H1 (cell line): ENCODE data around the gene PLCH2. TPM values are rescaled to one million over a fixed set of nuclear protein-coding genes. Genes with fewer than 3 reads are reported as not detected.

Experiments used
- CTCF ChIA-PET: fragments of 300-600 bp; sonication (Branson Sonifier 250); formaldehyde crosslinking; loops from one replicate; lab custom pipeline; 2021; ENCODE audit not compliant: partially characterized antibody; lab: Charles Lee
- POLR2A ChIA-PET: fragments of 300-600 bp; sonication (Branson Sonifier 250); formaldehyde crosslinking; loops from one replicate; lab custom pipeline; 2021; ENCODE audit warnings: inconsistent platforms; ENCODE audit not compliant: partially characterized antibody; lab: Charles Lee
- DNase-seq, 2 experiments: peaks; one replicate each; pipeline versions ENCODE4 v3.0.0 to v3.0.0-alpha.2; 2010 to 2022; ENCODE audit warnings: low spot score in 2 of 2, low read depth in 1 of 2, mixed read lengths in 1 of 2
- FAIRE-seq: peaks from 2 replicates; lab custom pipeline; 2011; peaks lifted over from hg19 to GRCh38; lab: Jason Lieb, UNC
- H2AFZ ChIP-seq: 2 replicates; pipeline ENCODE4 v1.8.1; 2012; ENCODE audit warnings: low read length, inconsistent platforms
- H2AK5ac ChIP-seq: 2 replicates; pipeline ENCODE4 v1.6.1; 2013; ENCODE audit warnings: low read depth, low read length
- H2BK120ac ChIP-seq: replicated peaks from 2 replicates; pipeline ENCODE3; 2013; ENCODE audit warnings: low read depth, low read length, inconsistent platforms
- H2BK12ac ChIP-seq: 2 replicates; pipeline ENCODE4 v1.6.1; 2013; ENCODE audit warnings: low read depth, low read length
- H2BK15ac ChIP-seq: 2 replicates; pipeline ENCODE4 v1.6.1; 2013; ENCODE audit warnings: low read length
- H2BK20ac ChIP-seq: 2 replicates; pipeline ENCODE4 v1.6.1; 2013; ENCODE audit warnings: low read length
- H2BK5ac ChIP-seq: 2 replicates; pipeline ENCODE4 v1.6.1; 2013; ENCODE audit warnings: low read depth, low read length
- H3K14ac ChIP-seq: 2 replicates; pipeline ENCODE4 v1.6.1; 2013; ENCODE audit warnings: inconsistent platforms; ENCODE audit not compliant: insufficient read length
- H3K18ac ChIP-seq: 2 replicates; pipeline ENCODE4 v1.6.1; 2013; ENCODE audit warnings: low read length; ENCODE audit errors: extremely low read depth
- H3K23ac ChIP-seq: 2 replicates; pipeline ENCODE4 v1.6.1; 2013; ENCODE audit warnings: inconsistent platforms; ENCODE audit not compliant: insufficient read length
- H3K23me2 ChIP-seq: 2 replicates; pipeline ENCODE4 v1.6.1; 2013; ENCODE audit warnings: low read depth, low read length
- H3K27ac ChIP-seq: 2 replicates; pipeline ENCODE4 v1.6.1; 2011; ENCODE audit warnings: low read depth, low read length, inconsistent platforms
- H3K27me3 ChIP-seq, 4 experiments: replicated peaks in 1 of 4; 1 replicate in 1 of 4; 2 replicates in 3 of 4; pipeline versions ENCODE4 v1.6.1 to v1.8.1; 2011 to 2013; ENCODE audit warnings: low read length in 3 of 4, mild to moderate bottlenecking in 3 of 4, inconsistent platforms in 2 of 4, mixed read lengths in 2 of 4, moderate library complexity in 1 of 4; ENCODE audit not compliant: control insufficient read depth in 3 of 4, insufficient read depth in 3 of 4; ENCODE audit errors: extremely low read depth in 1 of 4
- H3K36me3 ChIP-seq, 4 experiments: 2 replicates each; pipeline versions ENCODE4 v1.6.1 to v1.8.1; 2011 to 2013; ENCODE audit warnings: mild to moderate bottlenecking in 4 of 4, low read length in 3 of 4, moderate library complexity in 2 of 4, control low read depth in 1 of 4, inconsistent platforms in 1 of 4; ENCODE audit not compliant: insufficient read depth in 4 of 4, control insufficient read depth in 2 of 4
- H3K4ac ChIP-seq: replicated peaks from 2 replicates; pipeline ENCODE3; 2013; ENCODE audit warnings: low read length, low read depth, mixed read lengths, inconsistent platforms; ENCODE audit not compliant: insufficient read length
- H3K4me1 ChIP-seq, 4 experiments: replicated peaks in 1 of 4; 1 replicate in 1 of 4; 2 replicates in 3 of 4; pipeline versions ENCODE4 v1.6.1 to v1.8.1; 2011 to 2013; ENCODE audit warnings: low read length in 3 of 4, inconsistent platforms in 2 of 4, mixed read lengths in 1 of 4; ENCODE audit not compliant: insufficient read depth in 4 of 4, control insufficient read depth in 3 of 4
- H3K4me2 ChIP-seq, 2 experiments: 2 replicates each; pipeline versions ENCODE4 v1.6.1 to v1.8.1; 2011 to 2013; ENCODE audit warnings: low read depth in 2 of 2, low read length in 2 of 2, control low read depth in 1 of 2, inconsistent platforms in 1 of 2, mild to moderate bottlenecking in 1 of 2; ENCODE audit not compliant: insufficient read depth in 1 of 2
- H3K4me3 ChIP-seq, 4 experiments: fragments of 200-600, 300-600 bp in 1 of 4; sonication (generic), shearing (Covaris generic), sonication (Bioruptor Twin) in 1 of 4; 2 replicates each; pipeline versions ENCODE4 v1.5.1 to v1.8.1; 2011 to 2016; ENCODE audit warnings: low read length in 4 of 4, low read depth in 3 of 4, control low read depth in 2 of 4, inconsistent platforms in 2 of 4, mild to moderate bottlenecking in 2 of 4, mixed read lengths in 1 of 4, moderate library complexity in 1 of 4; ENCODE audit not compliant: insufficient read depth in 2 of 4; ENCODE audit errors: extremely low read depth in 1 of 4
- H3K56ac ChIP-seq: replicated peaks from 2 replicates; pipeline ENCODE3; 2013; ENCODE audit warnings: low read depth, mild to moderate bottlenecking, mixed read lengths, low read length, inconsistent platforms; ENCODE audit not compliant: insufficient read length
- H3K79me1 ChIP-seq: 2 replicates; pipeline ENCODE4 v1.6.1; 2013; ENCODE audit warnings: low read depth, low read length, control low read depth
- H3K79me2 ChIP-seq, 2 experiments: 2 replicates each; pipeline versions ENCODE4 v1.6.1 to v1.8.1; 2012 to 2013; ENCODE audit warnings: low read length in 2 of 2, mild to moderate bottlenecking in 2 of 2, inconsistent platforms in 1 of 2; ENCODE audit not compliant: insufficient read depth in 2 of 2, control insufficient read depth in 1 of 2
- H3K9ac ChIP-seq, 4 experiments: replicated peaks in 1 of 4; 1 replicate in 1 of 4; 2 replicates in 3 of 4; pipeline versions ENCODE4 v1.6.1 to v1.8.1; 2011 to 2013; ENCODE audit warnings: low read depth in 3 of 4, low read length in 3 of 4, control low read depth in 2 of 4, mild to moderate bottlenecking in 2 of 4, moderate library complexity in 2 of 4, inconsistent platforms in 1 of 4; ENCODE audit errors: extremely low read depth in 1 of 4
- H3K9me3 ChIP-seq, 2 experiments: 2 replicates each; pipeline versions ENCODE4 v1.6.1 to v1.8.1; 2012 to 2013; ENCODE audit warnings: mild to moderate bottlenecking in 2 of 2, moderate library complexity in 2 of 2, control low read depth in 1 of 2, inconsistent platforms in 1 of 2, low read depth in 1 of 2, low read length in 1 of 2, mixed read lengths in 1 of 2; ENCODE audit not compliant: insufficient read depth in 2 of 2
- H4K20me1 ChIP-seq, 2 experiments: replicated peaks in 1 of 2; 2 replicates each; pipeline versions ENCODE3 to v1.8.1; 2011 to 2013; ENCODE audit warnings: inconsistent platforms in 2 of 2, low read length in 2 of 2, mild to moderate bottlenecking in 1 of 2; ENCODE audit not compliant: insufficient read depth in 2 of 2, control insufficient read depth in 1 of 2
- H4K5ac ChIP-seq: 2 replicates; pipeline ENCODE4 v1.6.1; 2013; ENCODE audit warnings: low read length, low read depth, mixed read lengths, inconsistent platforms; ENCODE audit not compliant: insufficient read length
- H4K8ac ChIP-seq: 2 replicates; pipeline ENCODE4 v1.8.0; 2013; ENCODE audit warnings: mild to moderate bottlenecking, moderate library complexity, low read length, inconsistent platforms; ENCODE audit not compliant: insufficient read depth; ENCODE audit errors: extremely low read depth
- H4K91ac ChIP-seq: replicated peaks from 2 replicates; pipeline ENCODE3; 2013; ENCODE audit warnings: low read length, mixed read lengths, inconsistent platforms; ENCODE audit not compliant: insufficient read length
- ATF3 ChIP-seq: IDR thresholded peaks from 2 replicates; pipeline ENCODE4 v1.6.1; 2011; ENCODE audit warnings: low read depth, mild to moderate bottlenecking, low read length; ENCODE audit not compliant: insufficient read depth
- BCL11A ChIP-seq, 2 experiments: IDR thresholded peaks; one replicate each; pipeline ENCODE4 v1.6.1; 2011; ENCODE audit warnings: low read depth in 2 of 2, low read length in 2 of 2, mild to moderate bottlenecking in 2 of 2
- CEBPB ChIP-seq: IDR thresholded peaks from 2 replicates; pipeline ENCODE4 v1.6.1; 2012; ENCODE audit warnings: low read depth, low read length
- CREB1 ChIP-seq: IDR thresholded peaks from 2 replicates; pipeline ENCODE4 v1.6.1; 2012; ENCODE audit warnings: inconsistent platforms
- GABPA ChIP-seq: IDR thresholded peaks from 2 replicates; pipeline ENCODE4 v1.6.1; 2011; ENCODE audit warnings: mild to moderate bottlenecking, low read length, moderate library complexity, borderline replicate concordance; ENCODE audit not compliant: insufficient read depth
- JUND ChIP-seq: IDR thresholded peaks from 2 replicates; pipeline ENCODE4 v1.6.1; 2011; ENCODE audit warnings: mild to moderate bottlenecking, improper control_type of control experiment, low read length
- KDM4A ChIP-seq: IDR thresholded peaks from one replicate; pipeline ENCODE4 v1.7.1; 2012; ENCODE audit warnings: low read depth, mild to moderate bottlenecking, moderate library complexity, low read length, inconsistent platforms; ENCODE audit not compliant: severe bottlenecking
- POU5F1 ChIP-seq: IDR thresholded peaks from 2 replicates; pipeline ENCODE4 v1.6.1; 2011; ENCODE audit warnings: low read depth, mild to moderate bottlenecking, low read length, moderate library complexity
- RNF2 ChIP-seq: fragments of 200-900, 300-1000 bp; sonication (generic); IDR thresholded peaks from 2 replicates; pipeline ENCODE4 v1.7.1; 2016; ENCODE audit warnings: borderline replicate concordance, low read depth, mild to moderate bottlenecking, antibody characterized with exemption, low read length; ENCODE audit not compliant: poor library complexity, severe bottlenecking; ENCODE audit errors: missing control alignments
- SUZ12 ChIP-seq: fragments of 200-600 bp; sonication (generic); IDR thresholded peaks from 2 replicates; pipeline ENCODE4 v1.6.1; 2012; ENCODE audit warnings: mild to moderate bottlenecking, inconsistent platforms, low read length, moderate library complexity, mixed read lengths
- TAF1 ChIP-seq: IDR thresholded peaks from 2 replicates; pipeline ENCODE4 v1.6.1; 2011; ENCODE audit warnings: mild to moderate bottlenecking, low read depth, low read length
- WGBS, 2 experiments: shearing (Covaris generic) in 1 of 2; methylation state at CpG; one replicate each; pipeline versions ENCODE4 v1.1.6 to v1.1.7; 2013 to 2015; ENCODE audit warnings: low lambda C conversion rate in 2 of 2, mixed read lengths in 2 of 2, inconsistent platforms in 1 of 2, low coverage in 1 of 2, missing lambda C conversion rate in 1 of 2; ENCODE audit not compliant: insufficient replicate concordance in 2 of 2, insufficient coverage in 1 of 2, insufficient read length in 1 of 2; ENCODE audit errors: extremely low coverage in 1 of 2, missing lambda C conversion rate in 1 of 2; 5-methylcytosine and 5-hydroxymethylcytosine counted together
- polyA plus RNA-seq, 7 experiments: library from polyadenylated mRNA; depleted of rRNA in 3 of 7; stranded (reverse) in 5 of 7; unstranded in 2 of 7; fragments of >200 nt in 5 of 7; fragments of 200-250 nt in 2 of 7; gene quantifications; 1 replicate in 5 of 7; 2 replicates in 1 of 7; 4 replicates in 1 of 7; pipeline versions ENCODE4 v1.2.1 to v1.2.3, GENCODE V29; 2011 to 2013; ENCODE audit warnings: missing spikeins in 2 of 7, mixed read lengths in 2 of 7
- total RNA-seq: library from RNA; stranded (reverse); fragmentation: NEBNext Ultra II Directional; extraction: Animal tissue kit (Norgen Biotek cat#: 25700); gene quantifications from 2 replicates; pipeline ENCODE4 v1.2.1, GENCODE V29; 2021

The PLCH2 gene
- total and polyA plus RNA-seq, 2 of the 8 experiments (the other 6 are each of a cell fraction or from before 2014, with no cell fraction given) = 0.14 to 0.19 TPM

- H3K9me3 ChIP-seq = no peaks in the 10 kb centered on the region
- no peak overlapping the region for H2AFZ ChIP-seq
- peaks cover 2% of the 10 kb centered on the region; the same call in 1 of the 2 replicates for H3K23me2 ChIP-seq
- no peaks in the 10 kb centered on the region for H3K79me2 ChIP-seq
- peak overlapping the region; percentile 20; the same call in 1 of the 2 replicates for H2BK5ac ChIP-seq
- H3K27ac ChIP-seq = no peak overlapping the region
- no peak overlapping the region for H3K9ac ChIP-seq
- no peak overlapping the region for H3K14ac ChIP-seq
- no peak overlapping the region for H4K5ac ChIP-seq
- peaks cover 0 to 21% (median 13%) of the 10 kb centered on the region in 4 experiments; a peak in 6 of 7 replicates for H3K4me1 ChIP-seq
- no peak overlapping the region for H3K23ac ChIP-seq
- DNase-seq = no peak
- H3K4ac ChIP-seq = peak overlapping the region; percentile 25
- CTCF ChIA-PET = interaction anchor here (0.8 to 3.7 kb wide), 10 partner anchors 9 to 1153 kb away, joined by 3 to 16 read pairs (median 6); partner anchors contain the start of gene PANK4
- POLR2A ChIA-PET = interaction anchor here (1.2 to 2.9 kb wide), 4 partner anchors 9 to 128 kb away, joined by 3 to 13 read pairs (median 4); partner anchors contain the start of gene PANK4
- no peak overlapping the region for H3K4me3 ChIP-seq
- no peaks in the 10 kb centered on the region for H3K36me3 ChIP-seq
- H3K56ac ChIP-seq = no peak overlapping the region
- peak overlapping the region; percentile 3 to 17; a peak in 2 of 4 replicates for H3K4me2 ChIP-seq
- peak overlapping the region; percentile 71; the same call in 1 of the 2 replicates for H3K18ac ChIP-seq
- H2BK120ac ChIP-seq = no peak overlapping the region
- H2AK5ac ChIP-seq = no peak overlapping the region
- peaks cover 0 to 8% of the 10 kb centered on the region in 2 experiments for H4K20me1 ChIP-seq
- H2BK20ac ChIP-seq = 0 out of 2 replicates have a peak overlapping the region, but pooled peaks have one; percentile 86
- WGBS, 2 experiments = 60% methylated on average over 16 of the region's 18 CpGs; no CpG with 5 or more reads in 1 of the 2 experiments
- peak overlapping the region; percentile 41; the same call in 1 of the 2 replicates for H4K8ac ChIP-seq
- H3K79me1 ChIP-seq = no peaks in the 10 kb centered on the region
- H4K91ac ChIP-seq = peak overlapping the region; percentile 25
- no peak for FAIRE-seq
- peak overlapping the region; percentile 88; the same call in 1 of the 2 replicates for H2BK15ac ChIP-seq
- peaks cover 17 to 75% (median 56%) of the 10 kb centered on the region in 4 experiments for H3K27me3 ChIP-seq
- H2BK12ac ChIP-seq = peak overlapping the region; percentile 55; the same call in 1 of the 2 replicates
- TF ChIP-seq CREB1 (no peak), GABPA (no peak), TAF1 (no peak), JUND (no peak), BCL11A (IDR thresholded peaks at IDR 0.05; ENCODE audit: low read depth in 2 of 2, low read length in 2 of 2) (no peak), POU5F1 (no peak), SUZ12 (no peak), ATF3 (no peak), KDM4A (no peak), CEBPB (no peak), RNF2 (no peak)
These were observed 58.8 kb downstream of the PLCH2 start for GRCh38 chr1:2534687-2535441.
